GM12801 (cell line): ENCODE data around the gene IARS1.

Source experiments
- CTCF ChIP-seq: IDR thresholded peaks from one replicate; pipeline ENCODE4 v1.5.1; 2011; ENCODE audit warnings: control low read depth; ENCODE audit not compliant: insufficient read length; ENCODE audit errors: extremely low read depth

The IARS1 gene

GRCh38 chr9:92279302-92279701 lies 14.2 kb downstream of the IARS1 start:
- TF ChIP-seq CTCF = no peak

GRCh38 chr9:92278110-92278509 lies 15.4 kb downstream of the IARS1 start:
- TF ChIP-seq CTCF = no peak

GRCh38 chr9:92276331-92277032 lies 17.0 kb downstream of the IARS1 start:
- TF ChIP-seq CTCF = no peak

- no peak for TF ChIP-seq CTCF
Observed at GRCh38 chr9:92275541-92275940, 18.0 kb downstream of the IARS1 start.

- TF ChIP-seq CTCF = no peak
Observed at GRCh38 chr9:92270511-92270910, 23.0 kb downstream of the IARS1 start.

GRCh38 chr9:92266486-92266885 lies 27.0 kb downstream of the IARS1 start:
- TF ChIP-seq CTCF = no peak

GRCh38 chr9:92265154-92265553 lies 28.3 kb downstream of the IARS1 start:
- TF ChIP-seq CTCF = no peak
